Activated T-helper 17 cell treated with anti-CD3 and anti-CD28 coated beads, Interleukin-2, amount 50 U/mL, for 72 hours (primary cell): ENCODE data around the gene SPON1. TPM values are rescaled to one million over a fixed set of nuclear protein-coding genes. Genes with fewer than 3 reads are reported as not detected.

Source experiments
- ATAC-seq: fragments of 150-1000 bp; cut with Tn5 transposase; replicated peaks from 2 replicates; pipeline ENCODE4 v1.10.0; 2021; ENCODE audit warnings: mild to moderate bottlenecking, moderate library complexity
- H3K27ac Mint-ChIP-seq: one replicate; pipeline ENCODE4 v1.8.0; 2022; ENCODE audit warnings: mixed read lengths
- H3K27me3 Mint-ChIP-seq: one replicate; pipeline ENCODE4 v1.8.0; 2022; ENCODE audit warnings: mixed read lengths
- H3K36me3 Mint-ChIP-seq: one replicate; pipeline ENCODE4 v1.8.0; 2022; ENCODE audit warnings: low read depth, mild to moderate bottlenecking, mixed read lengths
- H3K4me1 Mint-ChIP-seq: one replicate; pipeline ENCODE4 v1.8.0; 2022; ENCODE audit warnings: mixed read lengths
- H3K4me3 Mint-ChIP-seq: one replicate; pipeline ENCODE4 v1.8.0; 2022; ENCODE audit warnings: mild to moderate bottlenecking, mixed read lengths
- H3K9me3 Mint-ChIP-seq: one replicate; pipeline ENCODE4 v1.8.0; 2022; ENCODE audit warnings: mixed read lengths
- total RNA-seq, 2 donors: library from RNA; stranded (reverse); gene quantifications; one replicate each; pipeline ENCODE4 v1.2.3, GENCODE V29; 2022

Gene SPON1
- total RNA-seq, 2 donors from 2014 or later = 0.06 to 0.90 TPM

DNA sequence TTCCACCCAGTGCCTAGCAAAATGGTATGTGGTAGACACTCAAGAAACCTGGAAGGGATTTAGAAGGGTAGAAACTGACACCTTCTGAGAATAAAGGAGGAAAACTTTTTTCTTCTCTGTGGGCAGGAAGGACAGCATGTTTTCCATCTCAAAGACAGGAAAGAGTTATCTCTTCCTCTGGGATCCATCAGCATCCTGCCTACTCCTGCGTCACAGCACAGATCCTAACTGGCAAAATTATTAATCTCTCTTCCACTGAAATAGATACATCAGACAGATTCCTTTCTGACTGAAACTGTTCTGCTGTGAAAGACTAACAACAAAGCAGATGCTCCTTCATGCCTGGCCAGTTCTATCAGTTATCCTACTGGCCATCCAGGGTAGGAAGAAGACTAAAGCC, 147.2 kb downstream of the SPON1 start:
- Mint-ChIP-seq H3K36me3 (no peaks in the 10 kb centered on the region), H3K27me3 (no peaks in the 10 kb centered on the region), H3K27ac (no peak overlapping the region), H3K4me1 (no peaks in the 10 kb centered on the region), H3K9me3 (no peaks in the 10 kb centered on the region), H3K4me3 (no peak overlapping the region)
- ATAC-seq = no peak

DNA sequence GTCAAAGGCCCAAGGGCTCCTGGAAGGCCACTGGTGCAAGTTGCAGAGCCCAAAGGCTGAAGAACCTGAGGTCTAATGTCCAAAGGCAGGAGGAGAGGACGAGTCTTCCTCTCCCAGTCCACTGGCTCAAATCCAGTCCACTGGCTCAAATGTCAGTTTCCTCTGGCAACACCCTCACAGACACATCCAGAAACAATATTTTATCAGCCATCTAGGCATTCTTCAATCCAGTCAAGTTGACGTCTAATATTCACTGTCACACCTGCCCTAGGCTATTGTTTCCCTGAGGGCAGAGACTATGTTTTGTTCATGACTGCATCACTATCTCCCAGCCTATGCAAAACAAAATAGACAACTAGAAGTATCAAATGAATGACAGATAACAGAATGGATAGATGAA, 148.1 kb downstream of the SPON1 start:
- Mint-ChIP-seq H3K4me3 (no peak overlapping the region), H3K36me3 (no peaks in the 10 kb centered on the region), H3K4me1 (no peaks in the 10 kb centered on the region), H3K27ac (no peak overlapping the region), H3K9me3 (no peaks in the 10 kb centered on the region), H3K27me3 (no peaks in the 10 kb centered on the region)
- ATAC-seq = no peak

DNA sequence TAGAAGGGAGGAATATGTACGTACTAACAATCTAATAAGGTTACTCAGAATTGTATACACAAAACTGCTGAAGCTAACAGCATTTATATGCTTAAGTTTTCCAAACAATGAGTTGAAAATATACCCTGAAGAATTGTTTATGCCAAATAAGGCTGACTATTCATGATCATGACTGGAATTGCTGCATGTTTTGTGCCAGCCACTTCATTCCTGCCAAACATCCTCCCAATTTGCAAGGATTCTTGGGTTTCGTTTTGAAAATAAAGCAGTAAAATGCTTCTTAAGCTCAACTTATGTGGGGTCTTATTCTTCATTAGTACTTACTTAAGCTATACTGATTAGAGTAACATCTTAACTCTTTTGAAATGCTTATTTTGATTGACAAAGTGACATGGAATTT, 149.0 kb downstream of the SPON1 start:
- no peak for ATAC-seq
- no peak overlapping the region for H3K27ac Mint-ChIP-seq
- no peaks in the 10 kb centered on the region for H3K36me3 Mint-ChIP-seq
- H3K9me3 Mint-ChIP-seq = no peaks in the 10 kb centered on the region
- H3K27me3 Mint-ChIP-seq = no peaks in the 10 kb centered on the region
- H3K4me1 Mint-ChIP-seq = no peaks in the 10 kb centered on the region
- no peak overlapping the region for H3K4me3 Mint-ChIP-seq

DNA sequence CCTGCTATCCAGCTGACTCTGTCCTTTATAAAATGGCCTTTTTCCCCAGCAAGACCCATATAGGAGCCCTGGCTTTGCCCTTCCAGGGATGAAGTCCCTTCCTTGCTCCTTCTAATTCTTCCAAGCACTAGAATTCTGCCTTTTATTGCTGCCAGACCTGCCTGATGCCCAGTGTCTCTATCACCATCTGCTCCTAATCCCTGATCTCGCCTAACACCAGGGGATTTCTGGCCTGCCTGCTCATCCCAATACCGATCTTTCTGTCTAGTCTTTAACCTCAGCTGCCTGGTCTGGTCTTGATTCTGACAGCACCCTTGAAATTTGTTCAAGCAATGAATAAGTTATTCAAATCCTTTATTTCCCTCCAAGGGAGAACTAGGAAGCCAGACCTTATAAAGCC, 150.2 kb downstream of the SPON1 start:
- Mint-ChIP-seq H3K27me3 (no peaks in the 10 kb centered on the region), H3K27ac (no peak overlapping the region), H3K9me3 (no peaks in the 10 kb centered on the region), H3K4me3 (no peak overlapping the region), H3K36me3 (no peaks in the 10 kb centered on the region), H3K4me1 (no peaks in the 10 kb centered on the region)
- no peak for ATAC-seq

DNA sequence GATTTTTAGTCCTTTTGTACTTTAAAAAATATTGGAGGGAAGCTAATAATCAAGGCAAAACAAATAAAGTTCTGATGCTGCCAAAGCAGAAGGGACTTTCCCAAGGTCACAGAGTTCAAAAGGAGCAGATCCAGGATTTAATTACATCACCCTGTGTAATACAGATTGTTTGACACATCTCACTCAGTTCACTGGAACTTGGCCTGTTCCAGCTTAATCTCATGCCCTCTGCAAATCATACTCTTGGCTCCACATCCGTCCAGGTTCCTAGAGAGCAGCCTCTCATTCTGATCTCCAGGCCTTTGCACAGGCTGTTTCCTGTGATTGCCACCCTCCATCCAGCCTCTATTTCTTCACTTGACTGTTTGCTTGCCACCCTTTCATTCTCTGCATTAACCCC, 151.7 kb downstream of the SPON1 start:
- peaks cover 6% of the 10 kb centered on the region for H3K4me1 Mint-ChIP-seq
- H3K36me3 Mint-ChIP-seq = no peaks in the 10 kb centered on the region
- ATAC-seq = no peak
- H3K27ac Mint-ChIP-seq = no peak overlapping the region
- no peaks in the 10 kb centered on the region for H3K27me3 Mint-ChIP-seq
- no peaks in the 10 kb centered on the region for H3K9me3 Mint-ChIP-seq
- H3K4me3 Mint-ChIP-seq = no peak overlapping the region

DNA sequence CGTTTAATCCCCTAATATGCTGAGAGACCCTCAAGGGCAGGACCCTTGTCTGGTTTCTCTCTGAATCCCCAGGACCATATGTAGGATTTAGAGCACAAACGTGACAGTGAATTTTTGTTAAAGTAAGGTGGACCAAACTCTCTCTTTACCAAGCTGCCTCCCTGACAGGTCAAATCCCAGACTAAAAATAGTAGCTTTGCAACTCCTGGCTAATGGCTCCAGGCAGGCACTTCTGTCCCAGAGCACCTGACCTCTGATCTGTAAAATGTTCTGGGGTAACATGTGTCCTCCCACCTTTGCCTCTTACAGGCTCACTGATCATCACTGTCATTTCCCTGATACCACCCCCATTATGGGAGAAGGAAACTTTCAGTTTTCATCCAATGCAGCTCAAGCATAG, 152.3 kb downstream of the SPON1 start:
- Mint-ChIP-seq H3K4me1 (peaks cover 6% of the 10 kb centered on the region), H3K9me3 (no peaks in the 10 kb centered on the region), H3K36me3 (no peaks in the 10 kb centered on the region), H3K27ac (no peak overlapping the region), H3K27me3 (no peaks in the 10 kb centered on the region), H3K4me3 (no peak overlapping the region)
- ATAC-seq = no peak

DNA sequence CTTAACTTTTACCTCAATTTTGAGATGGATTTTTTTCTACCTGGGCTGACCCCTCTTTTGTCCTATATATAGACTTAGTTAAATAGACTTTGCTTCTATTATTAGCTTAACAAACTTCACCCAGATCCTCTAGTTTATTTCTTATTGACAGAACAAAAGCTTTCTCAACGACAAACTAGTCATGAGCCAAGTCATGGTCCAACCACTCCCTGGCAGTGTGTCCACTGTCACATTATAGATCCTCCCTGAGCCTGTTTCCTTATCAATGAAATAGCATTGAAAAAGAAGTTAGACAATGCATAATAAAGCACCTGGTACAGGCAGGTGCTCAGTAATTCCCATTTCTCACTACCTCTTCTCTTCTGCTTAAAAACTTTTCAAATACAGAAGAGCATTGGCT, 155.1 kb downstream of the SPON1 start:
- H3K9me3 Mint-ChIP-seq = no peaks in the 10 kb centered on the region
- H3K36me3 Mint-ChIP-seq = no peaks in the 10 kb centered on the region
- H3K4me1 Mint-ChIP-seq = peaks cover 6% of the 10 kb centered on the region
- no peak for ATAC-seq
- no peak overlapping the region for H3K27ac Mint-ChIP-seq
- H3K27me3 Mint-ChIP-seq = no peaks in the 10 kb centered on the region
- H3K4me3 Mint-ChIP-seq = no peak overlapping the region

DNA sequence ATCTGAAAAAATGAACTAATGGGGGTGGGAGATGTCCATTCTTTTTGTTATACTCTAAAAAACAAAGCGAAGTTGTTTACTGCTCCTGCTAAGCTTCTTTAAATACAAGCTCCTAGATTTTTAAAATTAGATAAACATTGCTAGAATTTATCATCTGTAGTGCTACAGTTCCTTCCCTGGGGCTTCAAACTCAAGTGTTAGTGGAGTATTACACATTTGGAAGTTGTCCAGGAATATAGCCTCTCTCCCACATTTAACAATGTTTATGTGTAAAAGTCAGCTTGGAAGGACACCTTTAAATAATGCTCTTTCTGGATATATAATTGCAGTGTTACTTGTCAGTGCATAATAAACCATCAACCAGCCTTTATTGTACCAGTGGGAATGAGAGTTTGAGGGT, 155.5 kb downstream of the SPON1 start:
- Mint-ChIP-seq H3K9me3 (no peaks in the 10 kb centered on the region), H3K36me3 (peaks cover 1% of the 10 kb centered on the region), H3K4me1 (peaks cover 6% of the 10 kb centered on the region), H3K4me3 (no peak overlapping the region), H3K27me3 (no peaks in the 10 kb centered on the region), H3K27ac (no peak overlapping the region)
- ATAC-seq = no peak

DNA sequence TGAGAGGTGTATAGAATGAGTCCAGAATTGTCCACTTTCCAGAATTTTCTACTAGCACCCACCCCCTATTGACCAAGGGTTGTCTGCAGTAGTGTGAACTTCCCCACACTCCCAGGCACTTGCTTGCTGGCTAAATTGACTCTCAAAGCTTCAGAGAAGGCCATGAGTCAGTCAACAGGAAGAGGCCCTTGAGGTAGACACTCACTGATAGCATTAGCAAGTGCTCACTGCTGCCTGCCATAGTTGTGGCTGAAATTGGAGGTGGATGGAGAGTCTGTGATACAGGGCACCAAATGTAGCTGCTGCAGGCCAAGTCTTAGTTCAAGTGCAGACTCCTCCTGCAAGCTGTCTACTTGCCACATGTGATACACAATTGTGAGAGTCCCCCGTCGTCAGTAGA, 156.8 kb downstream of the SPON1 start:
- H3K9me3 Mint-ChIP-seq = no peaks in the 10 kb centered on the region
- H3K36me3 Mint-ChIP-seq = peaks cover 9% of the 10 kb centered on the region
- H3K4me1 Mint-ChIP-seq = peaks cover 6% of the 10 kb centered on the region
- peak; percentile 88 for ATAC-seq
- no peak overlapping the region for H3K27ac Mint-ChIP-seq
- no peak overlapping the region for H3K4me3 Mint-ChIP-seq
- H3K27me3 Mint-ChIP-seq = no peaks in the 10 kb centered on the region

DNA sequence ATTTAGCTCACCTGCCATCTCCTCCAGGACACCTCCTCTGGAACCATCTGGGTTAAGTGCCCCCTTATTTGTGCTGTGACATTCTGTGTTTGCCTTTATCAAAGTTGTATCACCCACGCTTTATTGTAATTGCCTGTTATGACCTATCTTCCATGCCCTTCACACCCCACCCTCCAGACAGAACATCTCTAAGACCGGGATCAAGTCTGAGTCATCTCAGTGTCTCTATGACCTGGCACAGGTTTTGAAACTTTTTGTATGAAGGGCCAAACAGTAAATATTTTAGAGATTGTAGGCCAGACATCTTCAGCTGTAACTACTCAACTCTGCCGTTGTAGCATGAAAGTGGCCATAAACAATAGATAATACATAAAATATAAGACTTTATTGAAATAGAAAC, 161.8 kb downstream of the SPON1 start:
- peaks cover 9% of the 10 kb centered on the region for H3K36me3 Mint-ChIP-seq

DNA sequence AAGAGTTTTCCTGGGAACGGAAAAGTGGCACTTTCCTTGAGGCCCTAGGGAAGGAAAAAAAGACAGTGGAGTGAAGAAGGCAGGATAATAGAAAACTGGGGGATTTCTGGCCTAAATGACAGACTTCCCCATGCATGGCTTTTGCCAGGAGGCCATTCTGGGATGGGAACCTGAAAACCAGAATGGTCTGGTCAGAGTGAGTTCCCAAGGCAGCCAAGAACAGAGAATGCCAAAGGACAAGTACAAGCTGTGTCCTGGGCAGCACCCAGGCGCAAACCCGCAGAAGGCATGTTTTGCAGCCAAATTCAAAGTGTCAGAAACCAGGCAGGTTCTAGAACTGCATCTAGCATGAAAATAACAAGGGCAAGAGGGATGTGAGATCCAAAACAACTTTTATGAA, 162.4 kb downstream of the SPON1 start:
- H3K27ac Mint-ChIP-seq = no peak overlapping the region
- H3K9me3 Mint-ChIP-seq = peaks cover 3% of the 10 kb centered on the region
- H3K36me3 Mint-ChIP-seq = peaks cover 9% of the 10 kb centered on the region
- no peak overlapping the region for H3K4me3 Mint-ChIP-seq
- ATAC-seq = no peak
- no peaks in the 10 kb centered on the region for H3K27me3 Mint-ChIP-seq
- H3K4me1 Mint-ChIP-seq = no peaks in the 10 kb centered on the region

More for the DNA sequence above, 161.8 kb downstream of the SPON1 start:
- H3K4me1 Mint-ChIP-seq = no peaks in the 10 kb centered on the region
- H3K27me3 Mint-ChIP-seq = no peaks in the 10 kb centered on the region
- no peak overlapping the region for H3K4me3 Mint-ChIP-seq
- H3K9me3 Mint-ChIP-seq = peaks cover 3% of the 10 kb centered on the region
- H3K27ac Mint-ChIP-seq = no peak overlapping the region
- ATAC-seq = peak; percentile 70

DNA sequence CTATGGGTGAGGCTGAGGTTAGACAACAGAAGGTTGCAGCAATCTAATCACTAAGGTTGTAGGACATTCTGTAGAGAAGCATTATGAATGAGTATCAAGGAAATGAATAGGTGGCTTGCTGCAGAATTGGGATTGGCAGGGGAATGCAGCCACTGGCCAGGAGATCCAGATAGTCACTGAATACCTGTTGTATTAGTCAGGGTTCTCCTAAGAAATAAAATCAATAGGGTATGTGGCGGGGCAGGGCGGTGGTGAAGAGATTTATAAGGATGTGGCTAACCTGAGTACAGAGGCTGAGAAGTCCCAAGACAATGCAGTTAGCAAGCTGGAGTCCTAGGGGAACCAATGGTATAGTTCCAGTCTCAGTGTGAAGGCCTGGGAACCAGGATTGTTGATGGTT, 163.0 kb downstream of the SPON1 start:
- no peaks in the 10 kb centered on the region for H3K4me1 Mint-ChIP-seq
- no peak overlapping the region for H3K4me3 Mint-ChIP-seq
- no peaks in the 10 kb centered on the region for H3K27me3 Mint-ChIP-seq
- H3K27ac Mint-ChIP-seq = no peak overlapping the region
- no peak for ATAC-seq
- H3K36me3 Mint-ChIP-seq = peaks cover 9% of the 10 kb centered on the region
- H3K9me3 Mint-ChIP-seq = peaks cover 3% of the 10 kb centered on the region

DNA sequence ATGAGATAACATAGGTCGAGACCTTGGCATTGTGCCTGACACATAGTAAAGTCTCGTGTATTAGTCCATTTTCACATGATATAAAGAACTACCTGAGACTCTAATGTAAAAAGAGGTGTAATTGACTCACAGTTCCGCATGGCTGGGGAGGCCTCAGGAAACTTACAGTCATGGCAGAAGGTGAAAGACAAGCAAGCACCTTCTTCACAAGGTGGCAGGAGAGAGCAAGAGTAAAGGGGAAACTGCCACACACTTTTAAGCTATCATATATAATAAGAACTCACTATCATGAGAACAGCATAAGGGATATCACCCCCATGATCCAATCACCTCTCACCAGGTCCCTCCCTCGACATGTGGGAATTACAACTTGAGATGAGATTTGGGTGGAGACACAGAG, 165.2 kb downstream of the SPON1 start:
- Mint-ChIP-seq H3K27me3 (no peaks in the 10 kb centered on the region), H3K4me1 (no peaks in the 10 kb centered on the region), H3K27ac (no peak overlapping the region), H3K4me3 (no peak overlapping the region), H3K9me3 (peaks cover 3% of the 10 kb centered on the region), H3K36me3 (peaks cover 9% of the 10 kb centered on the region)
- ATAC-seq = no peak

DNA sequence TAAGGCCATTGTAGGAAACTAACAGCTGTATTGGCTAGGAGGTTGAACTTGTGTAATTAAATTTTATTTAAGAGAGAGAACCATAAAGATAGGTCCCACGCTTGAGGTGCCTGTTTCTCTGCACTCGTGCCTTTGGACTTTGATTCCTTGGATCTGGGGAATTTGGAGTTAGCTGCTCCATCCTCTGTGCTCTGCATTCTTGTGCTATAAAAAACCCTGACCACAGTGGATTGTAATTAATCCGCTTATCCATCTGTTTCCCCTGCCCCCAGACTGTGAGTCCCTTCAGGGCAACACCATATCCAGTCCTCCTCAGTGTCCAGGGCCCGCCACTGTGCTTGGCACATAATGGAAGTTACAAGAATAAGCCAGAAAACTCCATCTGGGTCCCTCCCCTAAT, 169.8 kb downstream of the SPON1 start:
- H3K27ac Mint-ChIP-seq = no peak overlapping the region
- no peak for ATAC-seq
- H3K9me3 Mint-ChIP-seq = no peaks in the 10 kb centered on the region
- H3K36me3 Mint-ChIP-seq = no peaks in the 10 kb centered on the region
- no peaks in the 10 kb centered on the region for H3K4me1 Mint-ChIP-seq
- H3K27me3 Mint-ChIP-seq = no peaks in the 10 kb centered on the region
- no peak overlapping the region for H3K4me3 Mint-ChIP-seq

DNA sequence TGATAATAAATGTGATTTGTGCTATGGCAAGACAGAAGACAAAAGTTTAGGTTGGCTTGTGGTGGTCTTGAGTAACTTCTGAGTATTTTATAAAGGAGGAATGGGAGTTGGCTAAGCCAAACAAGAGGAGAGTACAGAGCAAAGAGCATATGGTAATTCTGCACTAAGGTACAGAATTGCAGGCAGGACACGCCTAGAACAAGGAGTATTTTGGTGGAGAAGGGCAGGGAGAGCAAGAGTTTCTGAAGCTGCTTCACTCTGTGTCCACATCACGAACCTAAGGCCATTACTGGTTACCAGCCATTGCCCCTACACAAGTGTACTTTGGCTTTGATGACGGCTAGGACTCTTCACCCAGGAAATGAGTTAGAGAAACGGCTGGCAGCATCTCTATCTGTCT, 170.9 kb downstream of the SPON1 start:
- Mint-ChIP-seq H3K4me1 (no peaks in the 10 kb centered on the region), H3K27me3 (no peaks in the 10 kb centered on the region), H3K4me3 (no peak overlapping the region), H3K9me3 (no peaks in the 10 kb centered on the region), H3K27ac (no peak overlapping the region), H3K36me3 (no peaks in the 10 kb centered on the region)
- ATAC-seq = no peak

DNA sequence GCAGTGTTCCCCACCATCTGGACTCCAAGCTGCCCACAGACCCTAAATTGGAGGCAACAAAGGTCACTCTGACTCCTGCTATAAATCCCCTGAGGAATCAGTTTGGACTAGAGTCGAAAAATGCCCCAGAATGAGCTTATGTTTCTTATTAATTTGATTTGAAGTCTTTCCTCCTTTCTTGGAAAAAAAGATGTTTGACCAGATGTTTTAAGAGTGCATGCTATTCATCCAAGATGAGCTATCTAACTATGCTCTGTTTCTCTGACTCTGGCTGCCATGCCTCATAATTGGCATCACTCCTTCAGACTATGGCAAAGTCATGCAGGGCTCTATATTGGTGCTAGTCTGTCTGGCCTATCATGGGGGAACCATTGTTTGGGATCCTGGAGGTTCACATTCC, 174.0 kb downstream of the SPON1 start:
- H3K4me1 Mint-ChIP-seq = no peaks in the 10 kb centered on the region

More for the DNA sequence above, 174.0 kb downstream of the SPON1 start:
- no peak overlapping the region for H3K27ac Mint-ChIP-seq
- ATAC-seq = no peak
- H3K4me3 Mint-ChIP-seq = no peak overlapping the region
- no peaks in the 10 kb centered on the region for H3K27me3 Mint-ChIP-seq
- no peaks in the 10 kb centered on the region for H3K36me3 Mint-ChIP-seq
- no peaks in the 10 kb centered on the region for H3K9me3 Mint-ChIP-seq
